Measurements from ENCODE around the gene WDR37.

WDR37 gene

GRCh38 chr10:1128115-1128514 is 71.9 kb downstream of the WDR37 start:
- no peak for FAIRE-seq
- TF ChIP-seq CTCF (IDR thresholded peaks at IDR 0.05; ENCODE audit: insufficient read depth, missing control alignments) = no peak

GRCh38 chr10:1128649-1129048 is 72.5 kb downstream of the WDR37 start:
- DNase-seq (ENCODE audit: insufficient read length, low spot score) = no peak
- no peak for TF ChIP-seq CTCF (IDR thresholded peaks at IDR 0.05; ENCODE audit: insufficient read depth, missing control alignments)
- no peak for FAIRE-seq

More at GRCh38 chr10:1128115-1128514, 71.9 kb downstream of the WDR37 start:
- DNase-seq (ENCODE audit: insufficient read length, low spot score) = no peak

- FAIRE-seq = no peak
- no peak for TF ChIP-seq CTCF (IDR thresholded peaks at IDR 0.05; ENCODE audit: insufficient read depth, missing control alignments)
These were observed 74.0 kb downstream of the WDR37 start for GRCh38 chr10:1130226-1130625.

GRCh38 chr10:1130995-1131790 is 75.0 kb downstream of the WDR37 start:
- no peak for TF ChIP-seq CTCF (IDR thresholded peaks at IDR 0.05; ENCODE audit: insufficient read depth, missing control alignments)
- FAIRE-seq = no peak
- no peak for DNase-seq (ENCODE audit: insufficient read length, low spot score)

More at GRCh38 chr10:1130226-1130625, 74.0 kb downstream of the WDR37 start:
- no peak for DNase-seq (ENCODE audit: insufficient read length, low spot score)

- FAIRE-seq (no peak), DNase-seq (ENCODE audit: insufficient read length, low spot score) (no peak)
- no peak for TF ChIP-seq CTCF (IDR thresholded peaks at IDR 0.05; ENCODE audit: insufficient read depth, missing control alignments)
These were observed 76.4 kb downstream of the WDR37 start for GRCh38 chr10:1132584-1132983.

GRCh38 chr10:1133495-1134045 is 77.4 kb downstream of the WDR37 start:
- no peak for FAIRE-seq
- DNase-seq (ENCODE audit: insufficient read length, low spot score) = no peak
- TF ChIP-seq CTCF (IDR thresholded peaks at IDR 0.05; ENCODE audit: insufficient read depth, missing control alignments) = no peak

GRCh38 chr10:1134156-1134555 is 78.0 kb downstream of the WDR37 start:
- no peak for TF ChIP-seq CTCF (IDR thresholded peaks at IDR 0.05; ENCODE audit: insufficient read depth, missing control alignments)
- FAIRE-seq (no peak), DNase-seq (ENCODE audit: insufficient read length, low spot score) (no peak)

Data from D721Med (cell line).